Heart left ventricle (tissue), 16 donors: ENCODE results near the gene GIGYF1. TPM values are rescaled to one million over a fixed set of nuclear protein-coding genes. Genes with fewer than 3 reads are reported as not detected.

ENCODE experiments used
- ATAC-seq, 4 donors: fragments of 200-7000 bp; cut with Tn5 transposase; one replicate each; pipeline ENCODE4 v1.9.1; 2020 to 2022; ENCODE audit warnings: moderate library complexity in 4 of 4, mild to moderate bottlenecking in 3 of 4, moderate number of reproducible peaks in 1 of 4
- DNase-seq, 5 donors: peaks; one replicate each; pipeline ENCODE4 v3.0.0-alpha.2; 2020
- H3K27ac ChIP-seq, 12 donors: fragments of 200-600 bp; sonication (generic) in 4 of 12; one replicate each; pipeline versions ENCODE4 v1.5.0 to v1.8.0; 2016 to 2022; ENCODE audit warnings: mild to moderate bottlenecking in 2 of 12
- H3K27me3 ChIP-seq, 9 donors: fragments of 200-600 bp; sonication (generic) in 2 of 9; one replicate each; pipeline versions ENCODE4 v1.5.1 to v1.8.0; 2016 to 2022; ENCODE audit warnings: mild to moderate bottlenecking in 3 of 9
- H3K36me3 ChIP-seq, 9 donors: fragments of 200-600 bp; sonication (generic) in 2 of 9; one replicate each; pipeline versions ENCODE4 v1.5.0 to v1.8.0; 2018 to 2022; ENCODE audit warnings: mild to moderate bottlenecking in 2 of 9
- H3K4me1 ChIP-seq, 12 donors: fragments of 200-600 bp; sonication (generic) in 4 of 12; one replicate each; pipeline versions ENCODE4 v1.5.0 to v1.8.0; 2016 to 2022; ENCODE audit warnings: mild to moderate bottlenecking in 3 of 12
- H3K4me3 ChIP-seq, 12 donors: fragments of 200-600 bp; sonication (generic) in 4 of 12; one replicate each; pipeline versions ENCODE4 v1.5.0 to v1.8.0; 2017 to 2022; ENCODE audit warnings: mild to moderate bottlenecking in 9 of 12, moderate library complexity in 4 of 12
- H3K9me3 ChIP-seq, 12 donors: fragments of 200-600 bp; sonication (generic) in 4 of 12; one replicate each; pipeline versions ENCODE4 v1.5.0 to v1.8.0; 2016 to 2022; ENCODE audit warnings: mild to moderate bottlenecking in 1 of 12
- CTCF ChIP-seq, 12 donors: fragments of 200-600 bp; sonication (generic) in 4 of 12; IDR thresholded peaks; one replicate each; pipeline versions ENCODE4 v1.5.0 to v1.8.0; 2018 to 2022; ENCODE audit warnings: antibody characterized with exemption in 12 of 12, mild to moderate bottlenecking in 5 of 12
- POLR2A ChIP-seq, 2 donors: fragments of 450-650 bp; IDR thresholded peaks; one replicate each; pipeline ENCODE4 v1.6.1; 2017; ENCODE audit warnings: antibody characterized with exemption in 2 of 2, mild to moderate bottlenecking in 2 of 2, moderate library complexity in 2 of 2
- WGBS, 4 donors: extraction: QIAGEN DNeasy Blood & Tissue Kit in 2 of 4; methylation state at CpG; one replicate each; pipeline versions ENCODE4 v1.1.5 to v1.1.7; 2013 to 2018; 5-methylcytosine and 5-hydroxymethylcytosine counted together
- intact Hi-C, 10 donors: fragments of 100-400 bp; cut with DNase I; formaldehyde crosslinking; loops; one replicate each; pipeline versions ENCODE4 v1.11.1 to v1.14.2; 2022
- polyA plus RNA-seq, 2 donors: library from polyadenylated mRNA; stranded (reverse); fragments of 200-250 nt; gene quantifications; one replicate each; pipeline ENCODE4 v1.2.3, GENCODE V29; 2013
- total RNA-seq, 9 donors: library from RNA; depleted of rRNA in 2 of 9; stranded (reverse); fragments of >200 nt in 2 of 9; fragmentation: NEBNext Ultra II Directional in 3 of 9; extraction: Animal tissue kit (Norgen Biotek cat#: 25700) in 3 of 9; gene quantifications; one replicate each; pipeline versions ENCODE4 v1.1.0 to v1.2.4, GENCODE V29; 2016 to 2023
- donor health status: ischemic (EF 13 %, LVEDD 7.1; RV severe dilation, severe dysfunction).
- donor health status: healthy with polysubstance abuse.
- donor health status: DM: no; HTN: yes; CAD: no.
- donor health status: DM: no; HTN: no; CAD: no.
- donor health status: ischemic (EF 25% LVEDD 6.9; RV normal size, moderate dysfunction).
- donor health status: ischemic (EF 25% LVEDD 5.7; RV mildly dilated, moderate dysfunction).
- donor health status: healthy.
- donor health status: DM: yes; HTN: yes; CAD: no.
- donor health status: ischemic (EF 35%, LVEDD 5.7; RV mildly dilated, moderate dysfunction).
- donor health status: nonischemic (EF 11% LVEDD 7.7; RV severe dilation, severe dysfunction).
- donor health status: DM: yes; HTN: yes; CAD: no.
- donor health status: PGD.
- donor health status: ischemic (EF 29% LVEDD 5.4; RV normal size, mild dysfunction).
- donor health status: nonischemic (EF 23%, LVEDD 6.1; RV moderate dilation, normal function).

Gene GIGYF1
- total and polyA plus RNA-seq, 11 donors: 12.9 to 31.7 (median 23.2) TPM

- no peak for ATAC-seq
- DNase-seq: peak in 1 of 5 donors; percentile 25
- Histone ChIP-seq H3K36me3 (peaks cover 3 to 66% (median 60%) of the 10 kb centered on the region in 9 donors), H3K27ac (no peak overlapping the region), H3K9me3 (no peaks in the 10 kb centered on the region), H3K4me3 (no peak overlapping the region), H3K27me3 (no peaks in the 10 kb centered on the region), H3K4me1 (peaks cover 5 to 51% (median 39%) of the 10 kb centered on the region in 12 donors)
- WGBS, 4 donors: 78 to 85% (median 82%) methylated on average over 21 to 25 of the region's 25 CpGs
- intact Hi-C loops: loop anchor here in 2 of 10 donors (5.0 kb wide), 2 partner anchors 66 to 126 kb away; no protein-coding TSS in a partner anchor
- TF ChIP-seq CTCF (IDR thresholded peaks at IDR 0.05) (no peak), POLR2A (IDR thresholded peaks at IDR 0.05) (no peak)
Measured at GRCh38 chr7:100687751-100688300, 6.2 kb downstream of the GIGYF1 start.

GRCh38 chr7:100687261-100687660, 6.8 kb downstream of the GIGYF1 start:
- WGBS, 4 donors: 88 to 92% (median 91%) methylated on average over 17 to 22 of the region's 22 CpGs
- DNase-seq: peak in 1 of 5 donors; percentile 28
- intact Hi-C loops: loop anchor here in 2 of 10 donors (5.0 kb wide), 2 partner anchors 65 to 125 kb away; no protein-coding TSS in a partner anchor
- no peak for ATAC-seq
- Histone ChIP-seq H3K27me3 (no peaks in the 10 kb centered on the region), H3K4me3 (no peak overlapping the region), H3K9me3 (no peaks in the 10 kb centered on the region), H3K36me3 (peaks cover 3 to 72% (median 66%) of the 10 kb centered on the region in 9 donors), H3K4me1 (peaks cover 5 to 46% (median 33%) of the 10 kb centered on the region in 12 donors), H3K27ac (no peak overlapping the region)
- TF ChIP-seq POLR2A (IDR thresholded peaks at IDR 0.05): no peak
- no peak for TF ChIP-seq CTCF (IDR thresholded peaks at IDR 0.05)

GRCh38 chr7:100686822-100687211, 7.2 kb downstream of the GIGYF1 start:
- DNase-seq: no peak
- 88 to 96% (median 88%) methylated on average over 13 to 17 of the region's 17 CpGs for WGBS, 4 donors
- H3K9me3 ChIP-seq: no peaks in the 10 kb centered on the region
- H3K27ac ChIP-seq: no peak overlapping the region
- peaks cover 3 to 76% (median 70%) of the 10 kb centered on the region in 9 donors for H3K36me3 ChIP-seq
- H3K4me1 ChIP-seq: peaks cover 2 to 41% (median 29%) of the 10 kb centered on the region in 12 donors
- TF ChIP-seq CTCF (IDR thresholded peaks at IDR 0.05): no peak
- TF ChIP-seq POLR2A (IDR thresholded peaks at IDR 0.05): no peak
- no peak overlapping the region for H3K4me3 ChIP-seq
- intact Hi-C loops: loop anchor here in 2 of 10 donors (5.0 kb wide), 2 partner anchors 65 to 125 kb away; no protein-coding TSS in a partner anchor
- no peaks in the 10 kb centered on the region for H3K27me3 ChIP-seq
- no peak for ATAC-seq

- no peak overlapping the region for H3K4me3 ChIP-seq
- H3K36me3 ChIP-seq: peaks cover 3 to 81% (median 75%) of the 10 kb centered on the region in 9 donors
- no peaks in the 10 kb centered on the region for H3K9me3 ChIP-seq
- WGBS, 4 donors: 71 to 80% (median 76%) methylated on average over 32 to 33 of the region's 33 CpGs
- intact Hi-C loops: loop anchor here in 2 of 10 donors (5.0 kb wide), 2 partner anchors 64 to 124 kb away; no protein-coding TSS in a partner anchor
- H3K27me3 ChIP-seq: no peaks in the 10 kb centered on the region
- no peak for ATAC-seq
- TF ChIP-seq CTCF (IDR thresholded peaks at IDR 0.05) (no peak), POLR2A (IDR thresholded peaks at IDR 0.05) (no peak)
- no peak for DNase-seq
- H3K27ac ChIP-seq: no peak overlapping the region
- H3K4me1 ChIP-seq: peaks cover 0 to 36% (median 24%) of the 10 kb centered on the region in 12 donors
Measured at GRCh38 chr7:100686201-100686821, 7.7 kb downstream of the GIGYF1 start.
